Activated B cell treated with CpG ODN at 0.5 μM for 24 hours (primary cell): ENCODE results near the gene SLC29A3. TPM values are rescaled to one million over a fixed set of nuclear protein-coding genes. Genes with fewer than 3 reads are reported as not detected.
A peak's percentile ranks its signal among the peaks of the same experiment; 100 is the strongest.

Experiments
- ATAC-seq: fragments of 200-7000 bp; cut with Tn5 transposase; one replicate; pipeline ENCODE4 v1.10.0; 2021; ENCODE audit warnings: low read depth, mild to moderate bottlenecking, moderate library complexity
- CTCF ChIA-PET: fragments of 350-600 bp; sonication (Branson Sonifier 250); formaldehyde crosslinking; loops from one replicate; lab custom pipeline; 2021; ENCODE audit warnings: antibody characterized with exemption; lab: Charles Lee
- POLR2A ChIA-PET: fragments of 350-600 bp; sonication (Branson Sonifier 250); formaldehyde crosslinking; loops from one replicate; lab custom pipeline; 2021; ENCODE audit warnings: antibody characterized with exemption; lab: Charles Lee
- DNase-seq: peaks from one replicate; pipeline ENCODE4 v3.0.0; 2022
- H3K27ac Mint-ChIP-seq: one replicate; pipeline ENCODE4 v1.8.0; 2020; ENCODE audit warnings: mixed read lengths
- H3K27me3 Mint-ChIP-seq: one replicate; pipeline ENCODE4 v1.8.0; 2021; ENCODE audit warnings: mixed read lengths
- H3K36me3 Mint-ChIP-seq: one replicate; pipeline ENCODE4 v1.8.0; 2021; ENCODE audit warnings: low read depth, mixed read lengths
- H3K4me1 Mint-ChIP-seq: one replicate; pipeline ENCODE4 v1.8.0; 2021; ENCODE audit warnings: mixed read lengths
- H3K4me3 Mint-ChIP-seq: one replicate; pipeline ENCODE4 v1.8.0; 2020; ENCODE audit warnings: mild to moderate bottlenecking, mixed read lengths
- H3K9me3 Mint-ChIP-seq: one replicate; pipeline ENCODE4 v1.8.0; 2020; ENCODE audit warnings: mixed read lengths
- intact Hi-C: fragments of 100-400 bp; cut with micrococcal nuclease; formaldehyde crosslinking; loops from one replicate; pipeline ENCODE4 v1.15.1; 2024
- total RNA-seq: library from RNA; stranded (reverse); gene quantifications from 2 replicates; pipeline ENCODE4 v1.2.3, GENCODE V29; 2022
- TF ChIP-seq, protein P1 (sequence below): fragments of 200-600 bp; IDR thresholded peaks from one replicate; pipeline ENCODE4 v1.8.0; 2022; ENCODE audit warnings: antibody characterized with exemption, mild to moderate bottlenecking

Gene SLC29A3
- total RNA-seq, 1 donor from 2014 or later: 4.3 TPM

DNA sequence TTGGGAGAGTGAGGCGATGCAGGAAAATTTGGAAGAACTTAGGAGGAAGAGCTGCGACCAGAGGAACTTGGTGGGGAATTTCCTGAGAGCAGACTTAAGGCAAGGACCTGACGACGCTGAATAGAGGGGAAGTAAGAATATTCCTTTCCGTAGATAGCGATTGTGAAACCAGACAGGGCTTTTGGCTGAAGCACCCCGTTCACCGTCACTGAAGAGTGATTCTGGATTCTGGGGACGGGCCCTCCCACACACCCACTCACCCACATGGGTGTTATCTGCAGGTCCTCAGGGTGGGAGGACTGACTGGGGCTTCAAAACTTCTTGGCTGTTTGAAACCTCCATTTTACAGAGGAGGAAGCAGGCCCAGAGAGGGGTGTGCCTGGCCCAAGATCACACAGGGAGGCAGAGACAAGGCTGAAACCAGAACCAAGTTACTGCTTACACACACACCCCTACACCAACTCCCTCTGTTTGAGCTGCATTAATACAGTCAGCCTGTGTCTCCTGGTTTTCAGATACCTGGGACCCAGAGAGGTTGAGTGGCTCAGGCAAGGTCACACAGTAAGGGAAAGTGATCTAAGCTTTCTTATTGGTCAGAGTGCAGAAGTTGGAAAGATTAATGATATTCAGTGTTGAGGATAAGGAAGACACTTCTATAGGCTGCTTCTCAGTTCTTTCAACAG, 40.4 kb downstream of the SLC29A3 start:
- peaks cover 24% of the 10 kb centered on the region for H3K4me1 Mint-ChIP-seq
- no peak overlapping the region for H3K4me3 Mint-ChIP-seq
- DNase-seq (no peak), ATAC-seq (peak; percentile 80)
- TF ChIP-seq, protein P1, sequence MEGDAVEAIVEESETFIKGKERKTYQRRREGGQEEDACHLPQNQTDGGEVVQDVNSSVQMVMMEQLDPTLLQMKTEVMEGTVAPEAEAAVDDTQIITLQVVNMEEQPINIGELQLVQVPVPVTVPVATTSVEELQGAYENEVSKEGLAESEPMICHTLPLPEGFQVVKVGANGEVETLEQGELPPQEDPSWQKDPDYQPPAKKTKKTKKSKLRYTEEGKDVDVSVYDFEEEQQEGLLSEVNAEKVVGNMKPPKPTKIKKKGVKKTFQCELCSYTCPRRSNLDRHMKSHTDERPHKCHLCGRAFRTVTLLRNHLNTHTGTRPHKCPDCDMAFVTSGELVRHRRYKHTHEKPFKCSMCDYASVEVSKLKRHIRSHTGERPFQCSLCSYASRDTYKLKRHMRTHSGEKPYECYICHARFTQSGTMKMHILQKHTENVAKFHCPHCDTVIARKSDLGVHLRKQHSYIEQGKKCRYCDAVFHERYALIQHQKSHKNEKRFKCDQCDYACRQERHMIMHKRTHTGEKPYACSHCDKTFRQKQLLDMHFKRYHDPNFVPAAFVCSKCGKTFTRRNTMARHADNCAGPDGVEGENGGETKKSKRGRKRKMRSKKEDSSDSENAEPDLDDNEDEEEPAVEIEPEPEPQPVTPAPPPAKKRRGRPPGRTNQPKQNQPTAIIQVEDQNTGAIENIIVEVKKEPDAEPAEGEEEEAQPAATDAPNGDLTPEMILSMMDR: no peak
- H3K27ac Mint-ChIP-seq: peak overlapping the region; percentile 72
- POLR2A ChIA-PET: interaction anchor here (0.5 to 1.5 kb wide), 6 partner anchors 8 to 41 kb away, joined by 3 to 12 read pairs (median 4); partner anchors contain the start of gene SLC29A3
- no peaks in the 10 kb centered on the region for H3K9me3 Mint-ChIP-seq
- CTCF ChIA-PET: interaction anchor here (1.3 kb wide), 1 partner anchor 9 kb away, joined by 3 read pairs; no protein-coding TSS in a partner anchor
- H3K36me3 Mint-ChIP-seq: peaks cover 25% of the 10 kb centered on the region
- H3K27me3 Mint-ChIP-seq: no peaks in the 10 kb centered on the region
- intact Hi-C loops: loop anchor here (1.0 to 5.0 kb wide), 2 partner anchors 13 to 37 kb away; no protein-coding TSS in a partner anchor

DNA sequence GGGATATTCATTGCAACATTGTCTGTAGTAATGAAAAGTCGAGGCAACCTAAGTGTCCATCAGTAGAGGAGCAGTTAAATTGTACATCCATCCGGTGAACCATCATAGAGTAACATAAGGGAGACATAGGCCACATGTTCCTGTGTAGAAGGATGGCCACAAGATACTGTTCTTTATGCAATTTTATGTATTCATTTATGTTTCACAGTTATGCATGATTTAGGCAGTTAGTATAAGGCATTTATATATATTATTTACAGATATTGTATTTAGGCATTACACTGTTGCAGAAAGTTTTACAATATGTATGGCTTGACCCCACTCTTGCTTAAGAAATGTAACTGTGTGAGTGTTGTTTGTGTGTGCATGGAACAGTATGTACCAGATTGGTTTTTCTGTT, 41.7 kb downstream of the SLC29A3 start:
- Mint-ChIP-seq H3K36me3 (peaks cover 28% of the 10 kb centered on the region), H3K4me3 (no peak overlapping the region), H3K9me3 (no peaks in the 10 kb centered on the region), H3K27me3 (no peaks in the 10 kb centered on the region), H3K27ac (no peak overlapping the region), H3K4me1 (peaks cover 24% of the 10 kb centered on the region)
- TF ChIP-seq, protein P1: no peak
- intact Hi-C loops: no loop called here
- ChIA-PET CTCF (interaction anchor here (1.3 kb wide), 1 partner anchor 10 kb away, joined by 3 read pairs; no protein-coding TSS in a partner anchor), POLR2A (interaction anchor here (1.4 kb wide), 1 partner anchor 16 kb away, joined by 12 read pairs; no protein-coding TSS in a partner anchor)
- DNase-seq (no peak), ATAC-seq (no peak)

DNA sequence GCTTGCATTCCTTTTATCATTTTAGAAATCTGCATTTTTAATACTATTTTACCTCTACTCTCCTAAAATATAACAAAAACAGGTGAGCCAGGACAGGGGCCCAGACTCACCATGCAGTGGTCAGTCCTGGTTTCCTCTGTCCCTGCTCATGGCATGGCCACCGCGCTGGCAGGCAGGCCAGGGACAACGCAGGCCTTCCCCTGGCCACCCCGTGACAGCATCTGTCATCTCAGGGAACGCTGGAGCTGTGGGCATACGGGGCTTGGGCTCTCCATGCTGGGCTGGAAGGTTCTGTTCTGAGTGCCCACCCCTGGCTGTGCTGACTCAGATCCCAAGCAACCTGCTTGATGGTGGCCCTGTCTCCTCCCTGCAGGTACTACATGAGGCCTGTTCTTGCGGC, 42.5 kb downstream of the SLC29A3 start:
- Mint-ChIP-seq H3K27ac (no peak overlapping the region), H3K4me3 (no peak overlapping the region), H3K27me3 (no peaks in the 10 kb centered on the region), H3K36me3 (peaks cover 23% of the 10 kb centered on the region), H3K4me1 (peaks cover 24% of the 10 kb centered on the region), H3K9me3 (no peaks in the 10 kb centered on the region)
- ATAC-seq (no peak), DNase-seq (no peak)
- TF ChIP-seq, protein P1: no peak
- ChIA-PET POLR2A (no interaction called here), CTCF (no interaction called here)
- intact Hi-C loops: no loop called here

DNA sequence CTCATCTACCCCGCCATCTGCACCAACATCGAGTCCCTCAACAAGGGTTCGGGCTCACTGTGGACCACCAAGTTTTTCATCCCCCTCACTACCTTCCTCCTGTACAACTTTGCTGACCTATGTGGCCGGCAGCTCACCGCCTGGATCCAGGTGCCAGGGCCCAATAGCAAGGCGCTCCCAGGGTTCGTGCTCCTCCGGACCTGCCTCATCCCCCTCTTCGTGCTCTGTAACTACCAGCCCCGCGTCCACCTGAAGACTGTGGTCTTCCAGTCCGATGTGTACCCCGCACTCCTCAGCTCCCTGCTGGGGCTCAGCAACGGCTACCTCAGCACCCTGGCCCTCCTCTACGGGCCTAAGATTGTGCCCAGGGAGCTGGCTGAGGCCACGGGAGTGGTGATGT, 43.1 kb downstream of the SLC29A3 start:
- CTCF ChIA-PET: no interaction called here
- POLR2A ChIA-PET: no interaction called here
- intact Hi-C loops: no loop called here
- Mint-ChIP-seq H3K36me3 (peaks cover 23% of the 10 kb centered on the region), H3K4me3 (no peak overlapping the region), H3K4me1 (peaks cover 24% of the 10 kb centered on the region), H3K9me3 (no peaks in the 10 kb centered on the region), H3K27me3 (no peaks in the 10 kb centered on the region), H3K27ac (no peak overlapping the region)
- DNase-seq (no peak), ATAC-seq (no peak)
- TF ChIP-seq, protein P1: no peak

DNA sequence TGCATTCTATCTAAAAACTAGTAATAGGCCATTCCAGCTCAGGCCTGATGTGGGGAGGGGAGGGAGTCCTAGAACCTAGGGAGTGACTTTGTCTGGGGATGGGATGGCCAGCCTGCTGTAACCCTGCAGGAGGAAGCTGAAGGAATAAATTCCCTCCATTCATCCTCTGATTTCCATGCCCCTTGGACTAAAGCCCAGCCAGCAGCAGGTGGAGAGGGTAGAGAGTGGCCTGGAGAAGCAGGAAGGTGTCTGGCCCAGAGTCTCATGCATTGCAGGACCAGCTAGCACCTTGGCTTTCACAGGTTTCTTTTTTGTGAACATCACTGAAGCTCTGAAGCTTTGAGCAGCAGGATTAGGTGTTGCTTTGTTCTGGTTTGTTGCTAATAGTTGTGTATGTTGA, 44.9 kb downstream of the SLC29A3 start:
- CTCF ChIA-PET: no interaction called here
- ATAC-seq (no peak), DNase-seq (no peak)
- Mint-ChIP-seq H3K27ac (no peak overlapping the region), H3K4me1 (peaks cover 13% of the 10 kb centered on the region), H3K4me3 (no peak overlapping the region), H3K9me3 (no peaks in the 10 kb centered on the region), H3K27me3 (no peaks in the 10 kb centered on the region), H3K36me3 (peaks cover 16% of the 10 kb centered on the region)
- intact Hi-C loops: no loop called here
- POLR2A ChIA-PET: interaction anchor here (0.9 to 1.5 kb wide), 2 partner anchors 9 to 13 kb away, joined by 3 read pairs; no protein-coding TSS in a partner anchor
- TF ChIP-seq, protein P1: no peak
